ENCODE data around the gene TMEM231. TPM values are rescaled to one million over a fixed set of nuclear protein-coding genes. Genes with fewer than 3 reads are reported as not detected.

TMEM231 gene
- total RNA-seq, 1 experiment from 2014 or later = 3.4 TPM

DNA sequence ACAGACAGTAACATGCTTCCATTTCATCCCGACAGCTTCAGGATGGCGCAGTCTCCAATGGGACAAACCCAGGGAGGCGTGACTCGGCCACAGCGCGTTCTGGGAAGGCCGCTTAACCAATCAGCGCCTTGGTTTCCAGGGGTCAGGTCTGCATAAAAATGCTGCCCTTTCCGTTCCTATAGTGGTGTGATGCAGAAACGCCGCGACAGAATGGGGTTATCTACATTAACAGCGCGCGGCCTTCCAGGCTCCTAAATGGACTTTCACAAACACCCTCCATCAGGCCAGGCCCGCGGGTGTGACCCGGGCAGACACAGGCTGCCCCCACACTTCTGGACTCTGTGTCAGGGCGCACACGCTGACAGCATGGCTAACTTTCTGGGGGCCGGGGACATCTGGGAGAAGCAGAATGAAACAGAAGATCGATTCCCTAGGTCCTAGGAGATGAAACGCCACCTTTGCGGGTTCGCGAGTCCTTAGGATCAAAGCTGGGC lies 792 bp downstream of the TMEM231 start:
- Mint-ChIP-seq H3K36me3 (ENCODE audit: insufficient read depth in 1 of 3, low read depth in 3 of 3) (no peaks in the 10 kb centered on the region), H3K4me3 (peak overlapping the region; percentile 94 to 99), H3K9me3 (no peaks in the 10 kb centered on the region)

More for the DNA sequence above, 792 bp downstream of the TMEM231 start:
- Mint-ChIP-seq H3K4me1 (peaks cover 26 to 33% of the 10 kb centered on the region in 2 experiments), H3K27me3 (ENCODE audit: low read depth) (peaks cover 4% of the 10 kb centered on the region), H3K27ac (peak overlapping the region; percentile 97 to 98 (median 98))
- no peak overlapping the region for H4K8ac ChIP-seq (replicated peaks; ENCODE audit: insufficient read length, low read depth, low read length)
- H2AFZ ChIP-seq (ENCODE audit: low read length) = no peak overlapping the region
- H3K27ac ChIP-seq (ENCODE audit: insufficient read length, low read depth, low read length) = no peak overlapping the region
- H3K9me3 ChIP-seq (ENCODE audit: control insufficient read depth, low read depth, low read length) = no peaks in the 10 kb centered on the region
- no peak overlapping the region for H3K56ac ChIP-seq (ENCODE audit: insufficient read length, low read depth, low read length)
- no peak overlapping the region for H2BK120ac ChIP-seq (ENCODE audit: low read depth, low read length, poor library complexity, severe bottlenecking)
- H3K23ac ChIP-seq (ENCODE audit: insufficient read length, low read depth, low read length) = no peak overlapping the region
- H4K20me1 ChIP-seq (ENCODE audit: control insufficient read depth, insufficient read depth, insufficient read length) = no peaks in the 10 kb centered on the region
- H3K79me1 ChIP-seq (ENCODE audit: insufficient read depth, low read depth, low read length, poor library complexity, severe bottlenecking) = no peaks in the 10 kb centered on the region
- no peak overlapping the region for H2BK15ac ChIP-seq (ENCODE audit: low read depth, low read length)
- DNase-seq = peak; percentile 94
- H3K14ac ChIP-seq (ENCODE audit: insufficient read depth, low read length) = peak overlapping the region; percentile 80; the same call in 1 of the 2 replicates
- H3K9ac ChIP-seq (ENCODE audit: extremely low read depth, insufficient read length, low read length) = peak overlapping the region; percentile 29
- no peak overlapping the region for H4K91ac ChIP-seq (ENCODE audit: insufficient read length, low read depth, low read length)
- WGBS (ENCODE audit: extremely low coverage, insufficient read length, low lambda C conversion rate) = no CpG with 5 or more reads among the region's 26 CpGs
- no peak overlapping the region for H3K4ac ChIP-seq (ENCODE audit: low read depth, low read length)
- peak overlapping the region; percentile 71 for H3K18ac ChIP-seq (ENCODE audit: insufficient read length, low read depth, low read length)
- no peak overlapping the region for H2BK5ac ChIP-seq (ENCODE audit: insufficient read length, low read length)
- H3K27me3 ChIP-seq (ENCODE audit: insufficient read depth, low read length) = no peaks in the 10 kb centered on the region
- no peak overlapping the region for H2AK5ac ChIP-seq (ENCODE audit: insufficient read length, low read length)
- peaks cover 8% of the 10 kb centered on the region for H3K23me2 ChIP-seq (ENCODE audit: insufficient read length, low read depth, low read length, poor library complexity, severe bottlenecking)
- H3T11ph ChIP-seq (ENCODE audit: low read length) = no peak overlapping the region
- no peaks in the 10 kb centered on the region for H3K79me2 ChIP-seq (ENCODE audit: insufficient read depth, low read length)
- H3K4me1 ChIP-seq (ENCODE audit: insufficient read depth, low read length) = peaks cover 6% of the 10 kb centered on the region; the same call in 1 of the 2 replicates
- peak overlapping the region; percentile 83 for H3K4me2 ChIP-seq (ENCODE audit: insufficient read depth, insufficient read length, low read length)
- H2BK12ac ChIP-seq (ENCODE audit: insufficient read length, low read depth, low read length) = no peak overlapping the region
- H2BK20ac ChIP-seq (ENCODE audit: low read depth, low read length, poor library complexity, severe bottlenecking) = no peak overlapping the region
- TF ChIP-seq, protein P1, sequence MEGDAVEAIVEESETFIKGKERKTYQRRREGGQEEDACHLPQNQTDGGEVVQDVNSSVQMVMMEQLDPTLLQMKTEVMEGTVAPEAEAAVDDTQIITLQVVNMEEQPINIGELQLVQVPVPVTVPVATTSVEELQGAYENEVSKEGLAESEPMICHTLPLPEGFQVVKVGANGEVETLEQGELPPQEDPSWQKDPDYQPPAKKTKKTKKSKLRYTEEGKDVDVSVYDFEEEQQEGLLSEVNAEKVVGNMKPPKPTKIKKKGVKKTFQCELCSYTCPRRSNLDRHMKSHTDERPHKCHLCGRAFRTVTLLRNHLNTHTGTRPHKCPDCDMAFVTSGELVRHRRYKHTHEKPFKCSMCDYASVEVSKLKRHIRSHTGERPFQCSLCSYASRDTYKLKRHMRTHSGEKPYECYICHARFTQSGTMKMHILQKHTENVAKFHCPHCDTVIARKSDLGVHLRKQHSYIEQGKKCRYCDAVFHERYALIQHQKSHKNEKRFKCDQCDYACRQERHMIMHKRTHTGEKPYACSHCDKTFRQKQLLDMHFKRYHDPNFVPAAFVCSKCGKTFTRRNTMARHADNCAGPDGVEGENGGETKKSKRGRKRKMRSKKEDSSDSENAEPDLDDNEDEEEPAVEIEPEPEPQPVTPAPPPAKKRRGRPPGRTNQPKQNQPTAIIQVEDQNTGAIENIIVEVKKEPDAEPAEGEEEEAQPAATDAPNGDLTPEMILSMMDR (conservative IDR thresholded peaks at IDR 0.05) = no peak
- no peak overlapping the region for H4K5ac ChIP-seq (ENCODE audit: insufficient read length, low read depth, low read length)
